Measurements from ENCODE around the gene PRX.

DNA sequence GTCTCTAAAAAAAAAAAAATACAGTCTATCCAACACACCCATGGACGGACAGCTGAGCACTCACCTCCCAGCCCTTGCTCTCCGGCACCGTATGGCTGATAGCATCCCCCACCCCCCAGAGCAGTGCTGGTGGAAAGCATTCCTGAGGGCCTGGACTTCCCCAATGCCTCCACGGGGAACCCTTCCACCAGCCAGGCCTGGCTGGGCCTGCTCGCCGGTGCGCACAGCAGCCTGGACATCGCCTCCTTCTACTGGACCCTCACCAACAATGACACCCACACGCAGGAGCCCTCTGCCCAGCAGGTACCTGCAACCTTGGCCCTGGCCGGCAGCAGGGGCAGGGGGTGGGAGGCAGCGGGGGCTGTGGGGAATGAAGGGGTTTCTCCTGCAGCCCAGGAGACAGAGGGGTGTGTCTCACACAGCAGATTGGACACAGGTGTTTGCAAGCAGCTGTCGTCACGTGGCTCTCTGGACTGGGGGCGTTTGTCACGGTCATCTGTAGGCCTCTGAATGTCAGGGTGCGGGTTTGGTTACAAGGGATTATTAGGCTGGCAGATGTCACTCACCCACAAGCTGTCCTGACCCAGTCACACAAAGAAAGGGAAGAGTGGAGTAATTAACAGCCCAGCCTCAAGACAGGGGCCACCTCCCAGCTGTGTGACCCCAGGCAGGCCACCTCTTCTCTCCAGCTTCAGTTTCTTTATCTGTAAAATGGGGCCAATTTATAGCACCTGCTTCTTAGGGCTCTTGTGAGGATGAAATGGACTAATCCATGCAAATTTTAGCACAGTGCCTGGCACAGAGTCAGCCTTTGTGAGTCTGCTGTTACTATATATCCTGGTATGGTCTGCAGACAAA, 45.4 kb downstream of the PRX start:
- no peak for TF ChIP-seq EP300 (IDR thresholded peaks at IDR 0.05)
- TF ChIP-seq POLR2A (IDR thresholded peaks at IDR 0.05) = no peak
